CD4-positive, CD25-positive, alpha-beta regulatory T cell (primary cell): ENCODE results near the gene CYBA. TPM values are rescaled to one million over a fixed set of nuclear protein-coding genes. Genes with fewer than 3 reads are reported as not detected.

ENCODE experiments used
- ATAC-seq, 2 donors: fragments of 150-1000 bp; cut with Tn5 transposase; one replicate each; pipeline ENCODE4 v1.10.0; 2021; ENCODE audit warnings: low read depth in 2 of 2, moderate number of reproducible peaks in 2 of 2, moderate library complexity in 1 of 2
- DNase-seq, 3 donors: peaks; one replicate each; pipeline versions ENCODE4 v3.0.0 to v3.0.0-alpha.2; 2012 to 2022; ENCODE audit warnings: mixed read lengths in 1 of 3
- H3K27ac ChIP-seq: one replicate; pipeline ENCODE4 v1.7.0; 2013; ENCODE audit warnings: mild to moderate bottlenecking, low read length; ENCODE audit not compliant: insufficient read depth, poor library complexity, severe bottlenecking
- H3K27me3 ChIP-seq: one replicate; pipeline ENCODE4 v1.7.0; 2013; ENCODE audit warnings: low read length; ENCODE audit not compliant: control insufficient read depth, insufficient read depth
- H3K36me3 ChIP-seq: one replicate; pipeline ENCODE4 v1.7.0; 2013; ENCODE audit warnings: mild to moderate bottlenecking, low read length, moderate library complexity; ENCODE audit not compliant: control insufficient read depth, insufficient read depth
- H3K4me1 ChIP-seq: 2 replicates; pipeline ENCODE4 v1.7.0; 2013; ENCODE audit warnings: mild to moderate bottlenecking, low read length; ENCODE audit not compliant: insufficient read depth, control insufficient read depth, poor library complexity, severe bottlenecking
- H3K4me3 ChIP-seq: one replicate; pipeline ENCODE4 v1.7.0; 2013; ENCODE audit warnings: low read depth, mild to moderate bottlenecking, low read length, moderate library complexity
- H3K9me3 ChIP-seq, 2 experiments: 1 replicate in 1 of 2; 2 replicates in 1 of 2; pipeline ENCODE4 v1.7.0; 2013; ENCODE audit warnings: low read length in 2 of 2, mild to moderate bottlenecking in 1 of 2, moderate library complexity in 1 of 2; ENCODE audit not compliant: control insufficient read depth in 2 of 2
- H3K27ac Mint-ChIP-seq, 3 donors: one replicate each; pipeline ENCODE4 v1.8.0; 2020 to 2022; ENCODE audit warnings: mild to moderate bottlenecking in 3 of 3, mixed read lengths in 3 of 3, moderate library complexity in 2 of 3
- H3K27me3 Mint-ChIP-seq: one replicate; pipeline ENCODE4 v1.8.0; 2022; ENCODE audit warnings: mild to moderate bottlenecking, mixed read lengths
- H3K36me3 Mint-ChIP-seq: one replicate; pipeline ENCODE4 v1.8.0; 2020; ENCODE audit warnings: mixed read lengths
- H3K4me1 Mint-ChIP-seq, 4 donors: one replicate each; pipeline ENCODE4 v1.8.0; 2020 to 2022; ENCODE audit warnings: mixed read lengths in 4 of 4, mild to moderate bottlenecking in 1 of 4
- H3K4me3 Mint-ChIP-seq, 4 donors: one replicate each; pipeline ENCODE4 v1.8.0; 2020 to 2022; ENCODE audit warnings: mild to moderate bottlenecking in 4 of 4, mixed read lengths in 4 of 4, moderate library complexity in 3 of 4
- H3K9me3 Mint-ChIP-seq, 7 donors: one replicate each; pipeline ENCODE4 v1.8.0; 2020 to 2022; ENCODE audit warnings: mixed read lengths in 7 of 7, mild to moderate bottlenecking in 3 of 7, moderate library complexity in 2 of 7
- polyA plus RNA-seq, 4 donors: library from polyadenylated mRNA; unstranded; fragments of 300-500 nt; fragmentation: Illumina TruSeq; gene quantifications; one replicate each; pipeline ENCODE4 v1.2.3, GENCODE V29; 2021
- total RNA-seq: library from RNA; stranded (reverse); gene quantifications from one replicate; pipeline ENCODE4 v1.2.3, GENCODE V29; 2022

CYBA gene
- total and polyA plus RNA-seq, 5 donors from 2014 or later = 351 to 964 (median 715) TPM

DNA sequence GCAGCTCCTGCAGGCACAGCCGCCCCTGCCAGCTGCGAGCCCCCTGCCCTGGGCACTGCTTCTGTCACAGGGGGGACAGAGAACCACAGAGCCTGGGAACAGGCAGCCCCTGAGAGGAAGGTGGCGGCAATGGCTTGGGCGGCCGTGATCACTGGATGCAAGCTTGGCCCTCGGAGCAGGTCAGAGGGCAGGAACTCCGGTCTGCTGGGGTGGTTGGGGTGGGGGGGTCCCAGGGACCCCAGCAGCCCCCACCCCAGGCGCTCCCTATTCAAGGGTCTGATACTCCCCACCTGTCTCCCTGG is 1.9 kb upstream of the CYBA start:
- H3K27ac Mint-ChIP-seq = peak overlapping the region in 1 of 3 donors; percentile 51
- no peak for DNase-seq
- peaks cover 0 to 23% (median 7%) of the 10 kb centered on the region in 4 donors for H3K4me1 Mint-ChIP-seq
- H3K27me3 Mint-ChIP-seq = no peaks in the 10 kb centered on the region
- Histone ChIP-seq H3K4me3 (no peak overlapping the region), H3K27me3 (no peaks in the 10 kb centered on the region), H3K4me1 (peaks cover 34% of the 10 kb centered on the region), H3K36me3 (no peaks in the 10 kb centered on the region), H3K9me3 (no peaks in the 10 kb centered on the region), H3K27ac (peak overlapping the region; percentile 92)
- ATAC-seq = no peak
- peaks cover 9% of the 10 kb centered on the region for H3K36me3 Mint-ChIP-seq
- H3K4me3 Mint-ChIP-seq = peak overlapping the region in 2 of 4 donors; percentile 47 to 51
- H3K9me3 Mint-ChIP-seq = peaks cover 0 to 4% (median 0%) of the 10 kb centered on the region in 7 donors

DNA sequence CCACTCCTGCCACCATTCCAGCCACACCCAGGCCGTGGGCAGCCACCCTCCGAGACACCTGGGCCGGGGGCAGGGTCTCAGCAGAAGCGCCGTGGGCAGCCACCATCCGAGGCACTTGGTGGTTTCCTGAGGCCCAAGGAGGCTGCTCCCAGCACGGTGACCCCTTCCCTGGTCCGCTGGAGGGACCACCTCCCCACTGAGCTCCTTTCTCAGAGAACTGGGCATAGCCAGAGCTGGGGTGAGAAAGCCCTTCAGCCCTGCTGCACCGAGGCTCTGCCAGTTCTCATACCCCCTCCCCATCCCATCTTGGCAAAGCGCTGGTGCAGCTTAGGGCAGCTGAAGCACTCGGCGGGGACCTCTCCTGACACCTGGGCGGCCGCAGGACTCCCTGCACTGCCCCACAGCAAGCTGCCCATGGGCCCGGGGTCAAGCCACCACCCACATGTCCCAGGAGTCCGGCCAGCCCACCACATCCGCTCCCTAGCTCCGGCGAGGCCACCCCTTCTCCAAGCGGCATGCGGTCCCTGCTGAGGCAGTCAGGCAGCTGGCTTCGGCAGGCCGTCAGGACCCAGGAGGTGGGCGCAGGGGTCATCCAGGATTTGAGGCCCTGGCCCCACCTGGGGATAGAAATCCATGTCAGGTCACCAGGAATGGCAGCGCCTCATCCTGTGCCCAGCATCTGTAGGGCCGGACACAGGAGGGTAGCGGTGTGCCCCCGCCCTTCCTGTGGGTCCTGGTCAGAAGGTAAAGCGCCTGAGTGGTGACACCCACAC is 1.3 kb upstream of the CYBA start:
- Histone ChIP-seq H3K4me3 (no peak overlapping the region), H3K27me3 (no peaks in the 10 kb centered on the region), H3K4me1 (peaks cover 39% of the 10 kb centered on the region), H3K9me3 (no peaks in the 10 kb centered on the region), H3K36me3 (no peaks in the 10 kb centered on the region), H3K27ac (peak overlapping the region; percentile 92)
- H3K27ac Mint-ChIP-seq = peak overlapping the region in 1 of 3 donors; percentile 67
- ATAC-seq (no peak), DNase-seq (no peak)
- peak overlapping the region in 1 of 4 donors; percentile 38 for H3K4me3 Mint-ChIP-seq
- no peaks in the 10 kb centered on the region for H3K27me3 Mint-ChIP-seq
- peaks cover 9% of the 10 kb centered on the region for H3K36me3 Mint-ChIP-seq
- H3K9me3 Mint-ChIP-seq = peaks cover 0 to 4% (median 0%) of the 10 kb centered on the region in 7 donors
- peaks cover 0 to 23% (median 7%) of the 10 kb centered on the region in 4 donors for H3K4me1 Mint-ChIP-seq

DNA sequence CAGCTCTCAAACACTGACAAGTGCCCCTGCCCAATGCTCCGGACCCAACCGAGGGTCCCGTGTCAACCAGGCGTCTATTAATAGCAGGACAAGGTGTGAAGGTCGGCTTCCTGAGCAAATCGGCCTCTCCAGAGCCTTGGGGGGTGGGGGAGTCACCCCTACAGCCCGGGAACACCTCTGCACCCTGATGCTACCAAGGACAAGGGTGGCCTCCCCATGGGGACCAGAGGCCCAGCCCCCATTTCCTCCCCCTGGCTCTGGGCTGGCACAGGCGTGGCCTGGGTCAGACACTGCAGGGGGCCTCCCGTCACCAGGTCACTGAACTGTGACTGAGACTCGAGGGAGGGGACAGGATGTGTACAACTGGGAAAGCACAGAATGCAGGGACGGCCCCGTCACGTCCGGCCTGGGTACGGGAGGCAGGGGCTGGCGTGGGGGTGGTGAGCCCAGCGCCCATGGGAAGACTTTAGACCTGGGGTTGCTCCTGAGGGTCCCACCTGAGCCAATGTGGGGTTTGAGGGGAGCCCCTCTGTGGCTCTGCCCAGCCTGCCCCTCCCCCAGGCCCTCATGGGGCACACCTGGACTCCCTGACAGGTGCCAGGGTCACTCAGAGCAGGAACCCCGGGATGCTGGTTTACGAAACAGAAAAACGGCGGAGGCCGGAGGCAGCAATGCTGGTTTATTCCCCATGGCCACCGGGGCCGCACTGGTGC is 579 bp upstream of the CYBA start:
- ATAC-seq (peak; percentile 74 to 77), DNase-seq (peak; percentile 66 to 93 (median 76))
- Histone ChIP-seq H3K4me1 (peaks cover 44% of the 10 kb centered on the region), H3K9me3 (no peaks in the 10 kb centered on the region), H3K27ac (peak overlapping the region; percentile 92), H3K36me3 (no peaks in the 10 kb centered on the region), H3K4me3 (peak overlapping the region; percentile 65), H3K27me3 (no peaks in the 10 kb centered on the region)
- Mint-ChIP-seq H3K27ac (peak overlapping the region; percentile 38 to 97 (median 92)), H3K9me3 (peaks cover 0 to 4% (median 0%) of the 10 kb centered on the region in 7 donors), H3K4me1 (peaks cover 0 to 23% (median 7%) of the 10 kb centered on the region in 4 donors), H3K27me3 (no peaks in the 10 kb centered on the region), H3K36me3 (peaks cover 9% of the 10 kb centered on the region), H3K4me3 (peak overlapping the region; percentile 91 to 97 (median 94))

DNA sequence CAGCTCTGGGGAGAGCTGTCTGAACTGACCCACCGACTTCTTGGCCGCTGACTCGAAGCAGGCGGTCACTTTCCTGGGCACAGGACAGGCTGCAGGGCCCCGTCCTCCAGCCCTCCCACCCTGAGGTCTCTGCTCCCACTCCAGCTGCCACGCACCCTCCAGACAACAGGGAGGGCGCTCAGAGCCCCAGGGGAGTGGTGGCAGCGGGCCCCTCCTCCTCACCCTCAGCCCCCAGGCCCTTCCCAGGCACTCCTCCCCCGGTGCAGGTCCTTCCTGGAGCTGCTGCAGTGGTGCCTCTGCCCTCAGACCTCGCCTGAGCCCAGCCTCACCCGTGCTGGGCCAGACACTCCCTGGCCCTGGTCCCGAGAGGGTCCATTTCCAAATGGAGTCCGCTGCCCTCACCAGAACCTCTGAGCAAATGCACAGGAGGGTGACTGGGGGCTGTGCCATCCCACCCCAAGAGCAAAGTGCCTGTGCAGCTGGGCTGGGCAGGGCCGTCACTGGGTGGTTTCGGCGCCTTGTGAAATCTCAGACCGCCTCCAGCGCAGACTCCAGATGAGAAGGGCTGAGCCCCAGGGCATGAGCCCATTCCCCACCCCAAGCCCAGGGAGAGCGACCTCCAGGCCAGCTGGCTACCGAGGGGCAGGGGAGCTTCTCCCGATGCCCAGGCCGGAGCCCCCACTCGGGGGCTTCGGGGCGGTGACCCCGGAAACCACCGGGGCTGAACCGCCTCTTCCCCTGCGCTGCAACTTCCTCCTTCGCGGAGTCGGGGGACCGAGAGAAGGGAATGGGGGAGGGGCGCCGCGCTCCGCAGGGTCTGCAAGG is 717 bp downstream of the CYBA start:
- no peaks in the 10 kb centered on the region for H3K9me3 ChIP-seq
- H3K4me1 ChIP-seq = peaks cover 44% of the 10 kb centered on the region
- DNase-seq = peak in 2 of 3 donors; percentile 56
- Mint-ChIP-seq H3K4me1 (peaks cover 0 to 27% (median 7%) of the 10 kb centered on the region in 4 donors), H3K27me3 (no peaks in the 10 kb centered on the region), H3K9me3 (peaks cover 0 to 4% (median 0%) of the 10 kb centered on the region in 7 donors), H3K27ac (peak overlapping the region in 2 of 3 donors; percentile 35 to 93), H3K4me3 (peak overlapping the region; percentile 91 to 97 (median 94)), H3K36me3 (peaks cover 11% of the 10 kb centered on the region)
- H3K27me3 ChIP-seq = no peaks in the 10 kb centered on the region
- peak overlapping the region; percentile 92 for H3K27ac ChIP-seq
- H3K4me3 ChIP-seq = peak overlapping the region; percentile 67
- ATAC-seq = peak; percentile 5 to 10
- no peaks in the 10 kb centered on the region for H3K36me3 ChIP-seq

DNA sequence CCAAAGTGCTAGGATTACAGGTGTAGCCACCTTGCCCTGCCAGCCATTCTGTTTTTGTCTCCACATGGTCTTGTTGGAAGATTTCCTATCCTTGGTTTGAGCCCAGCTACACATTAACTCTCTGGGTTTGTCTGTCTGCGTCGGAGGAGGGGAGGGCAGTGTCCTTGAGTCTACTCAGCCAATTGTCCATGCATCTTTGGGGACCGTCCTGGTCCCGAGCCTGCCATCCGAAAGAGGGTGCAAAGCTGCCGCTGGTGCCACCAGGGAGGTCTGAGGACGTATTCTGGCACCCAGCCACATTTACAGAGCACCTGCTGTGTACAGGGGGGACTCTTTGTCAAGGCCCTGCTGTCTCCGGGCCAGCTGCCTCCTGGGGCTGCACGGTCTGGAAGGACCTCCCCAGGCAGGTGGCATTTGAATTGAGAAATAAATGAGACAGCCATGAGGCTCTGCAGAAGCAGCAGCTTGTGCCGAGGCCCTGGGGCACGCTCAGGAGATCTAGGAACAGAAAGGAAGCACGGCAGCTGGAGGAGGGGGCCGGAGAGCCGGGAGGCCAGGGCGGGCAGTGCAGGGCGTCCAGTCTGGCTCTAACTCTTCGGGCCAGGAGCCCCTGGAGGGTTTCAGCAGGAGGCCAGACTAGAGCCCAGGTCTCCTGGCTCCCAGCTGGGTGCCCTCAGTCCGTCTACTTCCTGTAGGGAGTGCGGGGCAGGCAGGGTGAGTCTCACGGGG is 1.5 kb downstream of the CYBA start:
- Mint-ChIP-seq H3K4me3 (peak overlapping the region; percentile 91 to 97 (median 94)), H3K9me3 (peaks cover 0 to 4% (median 0%) of the 10 kb centered on the region in 7 donors), H3K27me3 (no peaks in the 10 kb centered on the region), H3K4me1 (peaks cover 0 to 35% (median 10%) of the 10 kb centered on the region in 4 donors), H3K36me3 (peaks cover 12% of the 10 kb centered on the region), H3K27ac (peak overlapping the region; percentile 76 to 89 (median 79))
- peak overlapping the region; percentile 19 for H3K4me3 ChIP-seq
- H3K36me3 ChIP-seq = no peaks in the 10 kb centered on the region
- H3K27ac ChIP-seq = peak overlapping the region; percentile 92
- H3K4me1 ChIP-seq = peaks cover 44% of the 10 kb centered on the region
- ATAC-seq (no peak), DNase-seq (no peak)
- no peaks in the 10 kb centered on the region for H3K27me3 ChIP-seq
- no peaks in the 10 kb centered on the region for H3K9me3 ChIP-seq

DNA sequence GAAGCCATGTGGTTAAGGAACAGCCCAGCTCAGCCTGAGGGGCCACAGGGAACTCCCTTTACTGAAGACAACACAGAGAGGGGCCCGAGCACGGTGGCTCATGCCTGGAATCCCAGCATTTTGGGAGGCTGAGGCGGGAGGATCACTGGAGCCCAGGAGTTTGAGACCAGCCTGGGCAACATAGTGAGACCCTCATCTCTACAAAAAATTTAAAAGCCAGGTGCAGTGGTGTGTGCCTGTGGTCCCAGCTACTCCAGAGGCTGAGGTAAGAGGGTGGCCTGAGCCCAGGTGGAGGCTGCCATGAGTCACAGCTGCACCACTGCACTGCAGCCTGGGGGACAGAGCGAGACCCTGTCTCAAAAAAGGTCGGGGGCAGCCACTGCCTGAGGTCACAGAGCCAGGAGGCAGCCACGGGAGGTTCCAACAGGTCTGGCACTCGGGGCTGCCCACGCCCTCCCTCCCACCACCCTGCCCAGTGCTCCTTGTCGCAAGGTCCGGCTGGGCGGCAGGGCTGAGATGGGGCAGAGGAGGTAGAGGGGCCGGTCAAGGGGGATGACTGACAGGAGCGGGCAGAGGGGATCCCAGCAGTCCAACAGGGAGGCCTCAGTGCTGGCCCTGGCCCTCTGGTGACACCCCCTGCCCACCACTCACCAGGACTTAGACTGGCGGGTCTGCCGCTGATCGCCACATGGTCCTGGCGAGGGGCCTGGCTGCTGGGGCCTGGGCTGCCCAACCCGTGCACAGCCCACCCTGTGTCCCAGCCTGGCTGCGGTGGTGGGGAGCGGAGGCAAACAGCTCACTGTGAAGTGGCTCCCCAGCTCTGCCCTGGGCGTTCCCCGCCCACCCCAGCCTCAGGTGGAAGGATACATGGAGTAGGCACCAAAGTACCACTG is 3.4 kb downstream of the CYBA start:
- no peak for DNase-seq
- H3K4me1 ChIP-seq = peaks cover 44% of the 10 kb centered on the region

More for the DNA sequence above, 3.4 kb downstream of the CYBA start:
- Histone ChIP-seq H3K9me3 (no peaks in the 10 kb centered on the region), H3K27me3 (no peaks in the 10 kb centered on the region), H3K27ac (no peak overlapping the region), H3K36me3 (peaks cover 9% of the 10 kb centered on the region), H3K4me3 (no peak overlapping the region)
- Mint-ChIP-seq H3K4me3 (peak overlapping the region in 2 of 4 donors; percentile 38 to 63), H3K36me3 (peaks cover 12% of the 10 kb centered on the region), H3K9me3 (peaks cover 0 to 4% (median 0%) of the 10 kb centered on the region in 7 donors), H3K27me3 (no peaks in the 10 kb centered on the region), H3K4me1 (peaks cover 0 to 35% (median 14%) of the 10 kb centered on the region in 4 donors), H3K27ac (no peak overlapping the region)
- no peak for ATAC-seq
